CD4-positive, alpha-beta memory T cell (primary cell): Measurements from ENCODE around the gene SNAPIN. TPM values are rescaled to one million over a fixed set of nuclear protein-coding genes. Genes with fewer than 3 reads are reported as not detected.

Source experiments
- CTCF ChIA-PET: fragments of 350-600 bp; sonication (Branson Sonifier 250); formaldehyde crosslinking; loops from one replicate; lab custom pipeline; 2021; ENCODE audit warnings: inconsistent platforms; ENCODE audit not compliant: partially characterized antibody; lab: Charles Lee
- POLR2A ChIA-PET: fragments of 350-600 bp; sonication (Branson Sonifier 250); formaldehyde crosslinking; loops from one replicate; lab custom pipeline; 2021; ENCODE audit not compliant: partially characterized antibody; lab: Charles Lee
- DNase-seq, 5 donors: peaks; one replicate each; pipeline versions ENCODE4 v3.0.0 to v3.0.0-alpha.2; 2020 to 2022; ENCODE audit warnings: mixed read lengths in 1 of 5
- H3K27ac ChIP-seq: one replicate; pipeline ENCODE4 v1.7.0; 2013; ENCODE audit warnings: low read depth, low read length
- H3K27me3 ChIP-seq: 2 replicates; pipeline ENCODE4 v1.7.0; 2013; ENCODE audit warnings: mild to moderate bottlenecking, low read length, moderate library complexity; ENCODE audit not compliant: insufficient read depth
- H3K36me3 ChIP-seq: 2 replicates; pipeline ENCODE4 v1.7.0; 2013; ENCODE audit warnings: mild to moderate bottlenecking, low read length, moderate library complexity; ENCODE audit not compliant: insufficient read depth
- H3K4me1 ChIP-seq: 2 replicates; pipeline ENCODE4 v1.7.0; 2013; ENCODE audit warnings: mild to moderate bottlenecking, low read length, moderate library complexity; ENCODE audit not compliant: insufficient read depth
- H3K4me3 ChIP-seq, 2 donors: one replicate each; pipeline ENCODE4 v1.7.0; 2013; ENCODE audit warnings: low read length in 2 of 2, mild to moderate bottlenecking in 1 of 2
- H3K9me3 ChIP-seq, 2 donors: one replicate each; pipeline ENCODE4 v1.7.0; 2013; ENCODE audit warnings: low read length in 2 of 2, control low read depth in 1 of 2; ENCODE audit not compliant: control insufficient read depth in 1 of 2
- H3K27ac Mint-ChIP-seq, 7 donors: one replicate each; pipeline ENCODE4 v1.8.0; 2020 to 2021; ENCODE audit warnings: mixed read lengths in 7 of 7, mild to moderate bottlenecking in 6 of 7, inconsistent platforms in 3 of 7, moderate library complexity in 3 of 7
- H3K27me3 Mint-ChIP-seq, 2 donors: one replicate each; pipeline ENCODE4 v1.8.0; 2020 to 2021; ENCODE audit warnings: mixed read lengths in 2 of 2
- H3K36me3 Mint-ChIP-seq, 2 donors: one replicate each; pipeline ENCODE4 v1.8.0; 2020 to 2021; ENCODE audit warnings: mixed read lengths in 2 of 2, inconsistent platforms in 1 of 2, mild to moderate bottlenecking in 1 of 2
- H3K4me1 Mint-ChIP-seq, 4 donors: one replicate each; pipeline ENCODE4 v1.8.0; 2020 to 2021; ENCODE audit warnings: mixed read lengths in 4 of 4, mild to moderate bottlenecking in 1 of 4
- H3K4me3 Mint-ChIP-seq, 8 donors: one replicate each; pipeline ENCODE4 v1.8.0; 2020 to 2021; ENCODE audit warnings: mixed read lengths in 8 of 8, mild to moderate bottlenecking in 7 of 8, moderate library complexity in 6 of 8, inconsistent platforms in 3 of 8
- H3K9me3 Mint-ChIP-seq, 8 donors: one replicate each; pipeline ENCODE4 v1.8.0; 2020 to 2021; ENCODE audit warnings: mixed read lengths in 8 of 8, mild to moderate bottlenecking in 5 of 8, inconsistent platforms in 3 of 8, moderate library complexity in 1 of 8
- intact Hi-C: fragments of 100-400 bp; cut with micrococcal nuclease; formaldehyde crosslinking; loops from one replicate; pipeline ENCODE4 v1.15.1; 2023
- polyA plus RNA-seq, 2 donors: library from polyadenylated mRNA; unstranded; fragments of 300-500 nt; fragmentation: Illumina TruSeq; gene quantifications; one replicate each; pipeline ENCODE4 v1.2.3, GENCODE V29; 2021
- total RNA-seq, 2 experiments: library from RNA; stranded (reverse); gene quantifications; one replicate each; pipeline ENCODE4 v1.2.3, GENCODE V29; 2021

SNAPIN gene
- total and polyA plus RNA-seq, 4 experiments from 2014 or later, result 26.4 to 85.6 (median 51.3) TPM

DNA sequence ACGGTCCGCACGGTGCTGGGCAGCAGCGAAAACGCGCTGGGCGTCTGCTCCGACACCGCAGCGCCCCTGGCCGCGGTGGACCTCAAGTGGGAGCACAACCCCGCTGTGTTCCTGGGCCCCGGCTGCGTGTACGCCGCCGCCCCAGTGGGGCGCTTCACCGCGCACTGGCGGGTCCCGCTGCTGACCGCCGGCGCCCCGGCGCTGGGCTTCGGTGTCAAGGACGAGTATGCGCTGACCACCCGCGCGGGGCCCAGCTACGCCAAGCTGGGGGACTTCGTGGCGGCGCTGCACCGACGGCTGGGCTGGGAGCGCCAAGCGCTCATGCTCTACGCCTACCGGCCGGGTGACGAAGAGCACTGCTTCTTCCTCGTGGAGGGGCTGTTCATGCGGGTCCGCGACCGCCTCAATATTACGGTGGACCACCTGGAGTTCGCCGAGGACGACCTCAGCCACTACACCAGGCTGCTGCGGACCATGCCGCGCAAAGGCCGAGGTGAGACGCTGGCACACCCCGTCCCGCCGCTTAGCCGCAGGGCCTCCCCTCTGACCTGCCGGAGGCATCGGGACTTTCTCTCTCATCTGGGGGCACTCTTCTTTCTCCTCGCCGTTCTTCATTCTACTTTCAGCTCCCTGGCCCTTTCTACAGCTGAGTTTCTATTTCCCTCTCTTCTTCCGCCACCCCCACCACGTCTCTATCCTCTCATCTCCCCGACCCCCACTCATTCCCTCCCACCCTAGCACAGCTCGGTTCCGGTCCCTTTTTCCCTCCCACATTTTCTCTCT lies 21.0 kb downstream of the SNAPIN start:
- Mint-ChIP-seq H3K27ac (peak overlapping the region in 4 of 7 donors; percentile 2 to 74 (median 47)), H3K36me3 (no peaks in the 10 kb centered on the region)
- CTCF ChIA-PET, result interaction anchor here (1.1 to 4.4 kb wide), 4 partner anchors 33 to 307 kb away, joined by 3 to 29 read pairs (median 8); partner anchors contain the start of gene RAB13

DNA sequence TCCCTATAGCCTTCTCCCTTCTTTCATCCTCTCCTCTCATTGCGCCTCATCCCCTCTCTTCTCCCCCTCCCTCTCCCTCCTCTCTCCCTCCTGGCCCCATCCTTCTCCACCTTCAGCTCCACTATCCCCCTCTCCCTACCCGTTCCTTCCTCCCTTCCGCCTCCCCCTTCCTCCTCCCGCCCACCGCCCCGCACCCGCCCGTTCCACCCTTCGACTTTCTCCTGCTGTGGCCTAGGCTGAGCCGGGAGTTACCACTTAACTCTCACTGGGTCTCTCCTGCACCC lies 21.6 kb downstream of the SNAPIN start:
- POLR2A ChIA-PET, result no interaction called here
- no peak overlapping the region for H3K27ac Mint-ChIP-seq
- Histone ChIP-seq H3K4me3 (no peak overlapping the region), H3K27ac (no peak overlapping the region), H3K9me3 (no peaks in the 10 kb centered on the region), H3K27me3 (peaks cover 32% of the 10 kb centered on the region), H3K4me1 (peaks cover 27% of the 10 kb centered on the region), H3K36me3 (no peaks in the 10 kb centered on the region)
- DNase-seq, result no peak
- H3K4me1 Mint-ChIP-seq, result peaks cover 13 to 21% (median 15%) of the 10 kb centered on the region in 4 donors
- H3K36me3 Mint-ChIP-seq, result no peaks in the 10 kb centered on the region
- H3K9me3 Mint-ChIP-seq, result no peaks in the 10 kb centered on the region
- H3K4me3 Mint-ChIP-seq, result peak overlapping the region in 6 of 8 donors; percentile 75 to 85 (median 82)
- CTCF ChIA-PET, result interaction anchor here (0.8 to 4.4 kb wide), 5 partner anchors 8 to 306 kb away, joined by 3 to 29 read pairs (median 3); partner anchors contain the start of gene RAB13
- peaks cover 28 to 38% of the 10 kb centered on the region in 2 donors for H3K27me3 Mint-ChIP-seq
- intact Hi-C loops, result no loop called here

More for the DNA sequence above, 21.0 kb downstream of the SNAPIN start:
- Histone ChIP-seq H3K4me1 (peaks cover 27% of the 10 kb centered on the region), H3K27ac (no peak overlapping the region), H3K4me3 (peak overlapping the region; percentile 29 to 48), H3K36me3 (no peaks in the 10 kb centered on the region), H3K9me3 (no peaks in the 10 kb centered on the region), H3K27me3 (peaks cover 32% of the 10 kb centered on the region)
- peak in 3 of 5 donors; percentile 22 to 40 (median 29) for DNase-seq
- POLR2A ChIA-PET, result no interaction called here
- Mint-ChIP-seq H3K4me1 (peaks cover 13 to 21% (median 15%) of the 10 kb centered on the region in 4 donors), H3K27me3 (peaks cover 28 to 38% of the 10 kb centered on the region in 2 donors), H3K9me3 (no peaks in the 10 kb centered on the region), H3K4me3 (peak overlapping the region; percentile 60 to 91 (median 82))
- intact Hi-C loops, result loop anchor here (2.0 kb wide), 1 partner anchor 21 kb away; the partner anchor contains the start of gene SNAPIN

DNA sequence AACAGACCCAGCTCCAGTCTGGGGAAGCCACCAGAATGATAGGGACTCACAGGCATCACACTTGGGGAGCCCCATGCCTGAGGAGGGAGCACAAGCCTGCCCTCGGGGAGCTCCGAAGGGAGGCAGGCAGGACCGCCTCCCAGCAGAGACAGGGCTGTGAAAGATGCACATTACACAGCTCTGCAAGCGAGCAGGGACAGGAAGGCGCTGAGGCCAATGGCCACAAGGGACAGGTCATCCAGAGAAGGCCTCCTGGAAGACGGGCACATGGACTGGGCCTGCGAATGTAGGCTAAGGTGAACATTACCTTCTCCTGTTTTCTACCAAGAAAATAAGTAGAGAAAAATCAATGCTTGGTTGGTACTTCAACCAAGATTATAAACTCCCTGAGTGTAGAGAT lies 24.2 kb downstream of the SNAPIN start:
- no peaks in the 10 kb centered on the region for H3K9me3 Mint-ChIP-seq
- no peak overlapping the region for H3K4me3 Mint-ChIP-seq
- intact Hi-C loops, result no loop called here
- peaks cover 22% of the 10 kb centered on the region for H3K4me1 ChIP-seq
- no peaks in the 10 kb centered on the region for H3K9me3 ChIP-seq
- peaks cover 10 to 17% (median 12%) of the 10 kb centered on the region in 4 donors for H3K4me1 Mint-ChIP-seq
- no peak overlapping the region for H3K27ac Mint-ChIP-seq
- no peaks in the 10 kb centered on the region for H3K36me3 ChIP-seq
- H3K27ac ChIP-seq, result no peak overlapping the region
- peaks cover 0 to 3% of the 10 kb centered on the region in 2 donors for H3K36me3 Mint-ChIP-seq
- POLR2A ChIA-PET, result no interaction called here
- no peak for DNase-seq
- CTCF ChIA-PET, result no interaction called here
- no peak overlapping the region for H3K4me3 ChIP-seq
- H3K27me3 ChIP-seq, result peaks cover 23% of the 10 kb centered on the region
- H3K27me3 Mint-ChIP-seq, result peaks cover 21 to 31% of the 10 kb centered on the region in 2 donors

DNA sequence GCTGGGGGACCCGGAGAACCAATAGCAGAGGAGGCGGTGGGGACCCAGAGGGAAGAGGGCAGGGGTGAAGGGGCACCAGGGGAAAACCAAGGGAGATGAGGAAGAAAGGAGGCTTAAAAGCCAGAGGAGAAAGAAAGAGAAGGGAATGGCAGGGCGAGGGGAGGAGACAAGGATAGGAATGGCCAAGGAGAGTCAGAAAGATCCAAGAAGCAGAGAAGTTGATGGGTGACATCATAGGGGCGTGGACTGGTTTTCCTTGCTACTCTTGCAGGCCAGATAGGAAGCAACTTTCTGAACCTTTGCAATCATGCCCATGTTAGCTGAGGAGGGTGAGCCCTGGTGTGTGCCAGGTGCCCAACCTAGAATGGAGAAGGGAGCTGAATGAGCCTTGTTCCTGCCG lies 25.4 kb downstream of the SNAPIN start:
- no peak for DNase-seq
- Mint-ChIP-seq H3K27ac (peak overlapping the region in 1 of 7 donors; percentile 61), H3K27me3 (peaks cover 11 to 23% of the 10 kb centered on the region in 2 donors), H3K4me3 (no peak overlapping the region), H3K36me3 (peaks cover 0 to 3% of the 10 kb centered on the region in 2 donors), H3K4me1 (peaks cover under 1 to 6% (median 3%) of the 10 kb centered on the region in 4 donors), H3K9me3 (no peaks in the 10 kb centered on the region)
- no peak overlapping the region for H3K27ac ChIP-seq
- CTCF ChIA-PET, result interaction anchor here (0.9 kb wide), 1 partner anchor 65 kb away, joined by 4 read pairs; no protein-coding TSS in a partner anchor
- H3K36me3 ChIP-seq, result no peaks in the 10 kb centered on the region
- POLR2A ChIA-PET, result no interaction called here
- peaks cover 13% of the 10 kb centered on the region for H3K27me3 ChIP-seq
- H3K9me3 ChIP-seq, result no peaks in the 10 kb centered on the region
- H3K4me1 ChIP-seq, result peaks cover 11% of the 10 kb centered on the region
- intact Hi-C loops, result no loop called here
- no peak overlapping the region for H3K4me3 ChIP-seq

DNA sequence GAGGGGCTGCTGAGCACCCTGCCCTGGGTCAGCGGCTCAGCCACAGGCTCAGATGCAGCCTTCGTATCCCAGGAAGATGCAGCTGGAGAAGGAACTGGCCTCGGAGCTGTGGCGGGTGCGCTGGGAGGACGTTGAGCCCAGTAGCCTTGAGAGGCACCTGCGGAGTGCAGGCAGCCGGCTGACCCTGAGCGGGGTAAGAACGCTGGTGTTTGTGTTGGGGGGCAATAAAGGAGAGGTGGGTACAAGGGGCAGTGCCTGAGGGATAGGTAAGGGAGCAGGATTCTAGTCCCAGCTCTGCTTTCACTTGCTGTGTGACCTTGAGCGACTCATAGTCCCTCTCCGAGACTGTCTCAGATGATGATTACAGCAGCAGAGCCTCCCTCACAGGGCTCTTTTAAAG lies 26.4 kb downstream of the SNAPIN start:
- ChIA-PET CTCF (interaction anchor here (0.9 kb wide), 1 partner anchor 64 kb away, joined by 4 read pairs; no protein-coding TSS in a partner anchor), POLR2A (no interaction called here)
- H3K27ac ChIP-seq, result no peak overlapping the region
- Mint-ChIP-seq H3K4me1 (peaks cover 0 to 5% (median under 1%) of the 10 kb centered on the region in 4 donors), H3K27me3 (peaks cover 7 to 23% of the 10 kb centered on the region in 2 donors), H3K27ac (no peak overlapping the region), H3K9me3 (no peaks in the 10 kb centered on the region), H3K4me3 (no peak overlapping the region), H3K36me3 (peaks cover 0 to 3% of the 10 kb centered on the region in 2 donors)
- peaks cover 8% of the 10 kb centered on the region for H3K27me3 ChIP-seq
- intact Hi-C loops, result no loop called here
- peaks cover under 1% of the 10 kb centered on the region for H3K4me1 ChIP-seq
- no peaks in the 10 kb centered on the region for H3K9me3 ChIP-seq
- DNase-seq, result no peak
- no peaks in the 10 kb centered on the region for H3K36me3 ChIP-seq
- no peak overlapping the region for H3K4me3 ChIP-seq

DNA sequence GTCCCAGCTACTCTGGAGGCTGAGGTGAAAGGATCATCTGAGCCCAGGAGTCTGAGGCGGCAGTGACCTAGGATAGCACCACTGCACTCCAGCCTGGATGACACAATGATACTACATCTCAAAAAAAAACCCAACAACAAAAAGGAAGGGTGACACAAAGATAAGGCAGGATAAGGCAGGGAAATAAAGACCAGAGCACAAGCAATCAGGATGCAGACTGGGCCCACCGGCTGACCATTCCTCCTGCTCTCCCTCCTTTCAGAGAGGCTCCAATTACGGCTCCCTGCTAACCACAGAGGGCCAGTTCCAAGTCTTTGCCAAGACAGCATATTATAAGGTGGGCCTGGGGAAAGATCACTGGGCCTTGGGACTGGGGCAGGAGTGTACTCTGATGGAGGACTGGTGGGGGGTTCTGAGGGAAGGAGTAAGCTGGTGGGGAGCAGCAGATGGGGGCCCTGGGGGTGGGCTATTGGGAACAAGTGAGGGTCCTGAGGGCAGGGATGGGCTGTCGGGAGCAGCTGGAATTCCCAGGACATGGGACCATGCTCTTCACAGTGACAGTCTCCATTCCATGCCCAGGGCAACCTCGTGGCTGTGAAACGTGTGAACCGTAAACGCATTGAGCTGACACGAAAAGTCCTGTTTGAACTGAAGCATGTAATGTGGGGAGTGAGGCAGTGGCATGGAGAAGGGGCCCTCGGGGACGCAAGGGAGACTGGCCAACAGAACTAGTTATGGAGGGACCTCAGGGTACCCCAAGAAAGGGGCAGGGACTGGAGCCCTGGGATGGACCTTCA lies 27.2 kb downstream of the SNAPIN start:
- Histone ChIP-seq H3K27me3 (no peaks in the 10 kb centered on the region), H3K9me3 (no peaks in the 10 kb centered on the region), H3K4me3 (no peak overlapping the region), H3K36me3 (no peaks in the 10 kb centered on the region), H3K27ac (no peak overlapping the region), H3K4me1 (no peaks in the 10 kb centered on the region)
- intact Hi-C loops, result no loop called here
- Mint-ChIP-seq H3K27ac (no peak overlapping the region), H3K4me1 (peaks cover 0 to 4% (median 0%) of the 10 kb centered on the region in 4 donors), H3K9me3 (no peaks in the 10 kb centered on the region), H3K27me3 (peaks cover 5 to 17% of the 10 kb centered on the region in 2 donors), H3K4me3 (no peak overlapping the region), H3K36me3 (peaks cover 0 to 3% of the 10 kb centered on the region in 2 donors)
- CTCF ChIA-PET, result no interaction called here
- DNase-seq, result no peak
- POLR2A ChIA-PET, result no interaction called here
